ENCODE measurements around the gene OR5AR1.
"Not testable (repeated sequence)": the region's sequence is repeated elsewhere in the genome, so short reads cannot be mapped to it uniquely, and the experiment has no call there.

Gene OR5AR1

DNA sequence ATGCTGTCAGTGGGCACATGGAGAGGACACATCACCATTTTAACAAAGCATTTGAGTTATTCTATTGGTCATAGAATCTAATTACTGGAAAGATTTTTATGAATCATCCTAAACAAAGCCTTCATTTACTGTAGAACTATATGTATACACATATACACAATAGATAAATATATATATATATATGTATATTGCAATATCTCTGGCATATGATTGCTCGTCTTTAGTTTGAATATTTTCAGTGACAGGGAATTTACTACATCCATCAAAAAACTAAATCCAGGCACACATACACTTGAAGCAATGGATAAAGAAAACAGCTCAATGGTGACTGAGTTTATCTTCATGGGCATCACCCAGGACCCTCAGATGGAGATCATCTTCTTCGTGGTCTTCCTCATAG, at the start of gene OR5AR1:
Gene OR5AR1, plus strand, starts transcription at position 301 of the 400 bp plus-strand sequence. Its CDS starts 0 bp downstream, at position 301.
- no peak for DNase-seq

DNA sequence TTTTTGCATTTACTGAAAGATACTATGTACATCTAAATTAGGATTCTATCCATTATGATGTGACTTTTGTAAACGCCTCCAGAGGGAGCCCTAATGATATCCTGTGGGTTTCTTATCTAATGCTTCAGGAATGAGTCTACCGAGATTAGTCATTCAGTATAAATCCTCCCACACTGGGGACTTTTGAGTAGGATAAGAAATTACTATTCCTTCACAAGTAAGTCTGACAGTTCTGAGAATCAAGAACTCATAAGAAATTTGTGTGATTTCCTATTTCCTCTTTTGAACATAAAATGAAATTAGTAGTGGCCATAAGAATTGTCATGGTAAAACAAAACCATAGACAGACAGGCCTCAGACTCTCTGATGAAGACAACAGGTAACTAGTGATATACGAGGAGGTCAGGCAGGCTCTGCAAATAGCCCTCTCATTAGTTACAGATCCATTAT, 38.8 kb upstream of the OR5AR1 start:
- DNase-seq: no peak

DNA sequence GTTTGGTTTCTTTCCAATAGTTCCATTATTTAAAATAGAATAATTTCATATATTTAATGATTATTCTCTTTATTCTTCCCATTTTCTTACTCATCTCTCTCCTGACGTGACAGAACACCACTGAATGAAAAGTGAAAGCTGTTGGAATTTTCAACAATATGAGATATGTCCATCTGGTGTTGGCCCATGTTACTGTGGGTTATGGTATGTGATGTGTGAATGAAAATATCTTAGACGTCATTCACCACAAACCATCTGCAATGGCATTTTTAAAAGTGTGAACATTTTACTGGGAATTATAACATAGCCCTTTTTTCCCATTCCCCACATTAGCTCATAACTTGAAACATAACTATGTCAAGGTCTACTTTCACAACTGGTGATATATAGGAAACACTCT, 37.5 kb upstream of the OR5AR1 start:
- no peak for DNase-seq

DNA sequence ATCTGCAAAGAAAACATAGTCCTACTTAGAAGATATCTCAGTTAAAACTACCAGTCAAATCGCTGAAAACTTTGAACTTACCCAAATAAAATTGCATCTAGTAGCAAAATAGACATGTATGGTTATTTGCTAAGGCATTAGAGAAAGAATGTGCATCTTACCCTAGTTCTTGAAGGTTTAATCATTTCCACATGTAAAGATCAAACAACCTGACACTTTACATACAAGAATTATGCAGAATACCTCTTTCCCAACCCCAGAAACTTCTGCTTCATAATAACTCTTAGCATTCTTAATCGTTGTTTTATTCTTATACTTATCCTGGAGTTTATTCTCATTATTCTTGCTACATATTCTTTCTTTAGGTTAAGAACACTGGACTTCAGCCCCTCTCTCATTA, 31.2 kb upstream of the OR5AR1 start:
- no peak for DNase-seq

DNA sequence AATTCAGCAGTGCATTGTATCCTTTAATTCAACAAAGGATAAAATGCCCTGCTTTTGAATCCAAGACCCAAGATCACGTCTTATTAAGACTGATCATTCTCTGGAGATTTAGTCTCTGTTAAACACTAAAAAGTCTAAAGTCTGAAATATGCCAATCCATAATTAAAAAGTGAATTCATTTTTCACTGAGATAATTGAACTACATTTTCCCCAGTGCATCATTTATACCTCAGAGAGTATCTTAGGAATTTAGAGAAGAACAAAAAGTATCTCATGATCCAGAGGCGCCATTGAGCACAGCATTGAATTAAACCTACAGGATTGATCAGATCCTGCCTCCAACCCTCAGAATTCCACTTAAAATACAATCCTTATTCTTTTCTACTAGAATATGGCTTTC, 26.6 kb upstream of the OR5AR1 start:
- DNase-seq: no peak

DNA sequence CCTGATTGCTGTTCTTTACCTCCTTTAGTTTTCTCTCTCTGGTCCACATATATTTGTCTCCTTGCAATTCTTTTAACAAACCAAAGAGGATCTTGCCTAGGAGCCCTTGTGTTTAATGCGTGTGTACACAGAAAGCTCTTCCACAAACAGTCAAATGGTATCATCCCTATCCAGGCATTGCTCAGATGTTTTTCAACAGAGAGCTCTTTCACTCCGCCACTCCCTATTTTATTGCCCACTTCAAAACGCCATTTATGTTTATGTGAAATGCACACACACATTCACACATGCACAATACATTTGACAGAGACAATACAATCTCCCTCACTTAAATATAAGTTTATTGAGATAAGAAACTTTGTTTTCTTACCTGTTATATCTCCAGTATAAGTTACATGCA, 26.0 kb upstream of the OR5AR1 start:
- DNase-seq: no peak

DNA sequence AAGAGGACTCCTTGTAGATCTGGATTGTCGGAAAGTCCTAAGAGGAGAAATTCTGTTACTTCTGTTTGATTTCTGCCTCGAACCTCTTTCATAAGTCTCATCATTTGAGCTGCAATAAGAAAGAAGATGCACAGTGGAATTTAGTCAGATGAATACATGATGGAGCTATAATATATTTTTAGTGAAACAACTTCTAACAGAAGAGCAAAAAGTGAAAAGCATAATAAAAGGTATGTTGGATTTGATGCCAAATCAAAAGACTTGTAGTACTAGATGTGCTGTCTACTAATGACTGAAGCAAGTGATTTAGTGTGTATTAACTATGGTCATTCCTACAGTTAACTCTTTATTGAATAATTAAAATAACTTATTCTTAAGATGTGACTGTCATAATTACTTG, 21.1 kb upstream of the OR5AR1 start, which contains the start of gene OR5AP2:
Gene OR5AP2, minus strand, starts transcription at position 101 of the 400 bp plus-strand sequence. Its CDS starts 0 bp downstream, at position 101.
- DNase-seq: no peak

DNA sequence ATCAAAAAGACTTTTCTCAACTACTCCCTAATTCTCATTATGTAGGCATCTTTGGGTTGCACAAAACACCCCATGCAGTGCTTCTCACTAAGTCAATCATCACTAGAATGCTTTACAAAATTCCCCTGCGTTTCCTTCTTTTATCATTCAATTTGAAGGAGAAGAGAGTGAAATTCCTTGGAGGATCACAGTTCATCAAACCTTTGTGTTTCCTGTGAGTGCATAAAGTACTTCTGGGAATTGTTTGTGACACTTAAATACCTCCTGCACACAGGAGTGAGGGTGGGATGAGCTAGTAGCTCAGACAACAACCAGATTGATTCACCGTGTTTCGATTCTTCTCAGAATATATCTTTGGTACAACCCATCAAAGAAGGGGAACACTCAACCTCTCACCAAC, 3.7 kb upstream of the OR5AR1 start:
- no peak for DNase-seq

DNA sequence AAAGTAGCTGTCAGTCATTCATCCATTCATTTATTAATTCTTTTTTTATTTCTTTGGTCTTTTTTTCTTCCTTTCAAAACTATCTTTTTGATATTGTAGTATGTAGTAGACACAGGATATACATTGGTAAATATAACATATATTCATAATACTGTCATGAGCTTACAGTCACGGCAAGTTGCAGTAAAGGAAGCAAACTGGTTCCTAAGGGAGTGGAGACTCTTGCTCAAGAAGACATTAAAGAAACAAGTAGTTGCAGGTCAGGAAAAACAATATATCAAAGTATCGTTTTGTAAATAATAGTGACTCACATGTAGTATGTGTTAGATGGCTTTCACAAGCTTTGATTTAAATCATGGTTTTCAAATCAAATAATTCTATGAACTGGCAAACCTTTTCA, 7.5 kb downstream of the OR5AR1 start:
- no peak for DNase-seq

DNA sequence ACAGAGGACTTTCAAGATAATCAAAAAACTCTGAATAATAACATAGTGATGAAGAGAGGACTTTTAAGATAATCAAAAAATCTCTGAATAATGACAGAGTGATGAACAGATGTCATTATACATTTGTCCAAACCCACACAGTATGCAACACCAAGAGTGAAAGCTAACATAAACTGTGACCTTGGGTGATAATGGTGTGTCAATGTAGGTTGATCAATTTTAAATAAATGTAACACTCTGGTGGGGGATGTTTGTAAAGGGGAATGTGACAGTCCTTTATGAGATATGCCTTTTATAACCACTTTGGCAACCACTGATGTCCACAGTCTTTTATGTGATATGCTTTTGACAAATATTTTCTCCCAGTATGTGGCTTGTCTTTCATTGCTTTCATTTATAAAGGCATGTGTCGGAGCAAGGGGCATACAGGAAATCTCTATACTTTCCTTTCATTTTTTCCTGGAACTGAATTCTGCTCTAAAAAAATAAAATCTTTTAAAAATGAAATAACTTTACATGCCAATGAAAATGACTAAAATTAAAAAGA, 25.1 kb downstream of the OR5AR1 start:
- no peak for DNase-seq

DNA sequence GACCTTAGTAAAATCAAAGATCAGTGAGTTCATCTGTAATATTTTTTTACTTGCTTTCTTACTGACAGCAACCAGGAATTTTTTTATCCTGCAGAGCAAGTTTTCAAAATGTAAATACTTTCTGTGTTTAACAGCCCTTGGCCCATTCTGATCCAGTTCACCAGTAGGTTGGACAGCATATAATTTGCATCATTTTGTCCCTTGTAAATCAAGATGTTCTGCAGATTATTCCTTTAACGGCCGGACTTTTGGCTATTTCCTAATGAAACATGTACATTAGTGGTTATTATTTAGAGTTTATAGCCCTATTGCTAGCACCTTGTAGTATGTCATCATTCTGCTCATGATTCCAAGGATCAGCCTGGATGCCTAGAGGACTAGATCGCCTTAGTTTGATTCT, 27.7 kb downstream of the OR5AR1 start:
- DNase-seq: not testable (repeated sequence)

DNA sequence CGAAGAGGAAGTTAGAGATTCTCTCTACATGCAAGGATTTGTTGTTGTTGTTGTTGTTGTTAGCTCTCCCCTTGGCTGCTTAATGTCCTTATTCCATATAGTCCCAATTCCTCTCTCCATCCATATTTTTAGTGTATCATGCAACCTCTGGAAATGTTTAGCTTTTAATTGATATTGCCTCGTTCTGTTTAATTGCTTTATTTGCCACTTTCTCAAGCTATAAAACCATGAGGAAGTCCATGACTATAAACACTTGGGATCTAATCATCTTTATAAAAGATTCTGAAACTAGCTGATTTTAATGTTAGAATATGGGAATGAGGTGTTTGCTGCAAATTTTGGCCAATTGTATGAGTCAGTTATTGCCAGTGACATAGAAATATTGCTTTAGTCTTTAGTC, 29.9 kb downstream of the OR5AR1 start:
- DNase-seq: no peak

DNA sequence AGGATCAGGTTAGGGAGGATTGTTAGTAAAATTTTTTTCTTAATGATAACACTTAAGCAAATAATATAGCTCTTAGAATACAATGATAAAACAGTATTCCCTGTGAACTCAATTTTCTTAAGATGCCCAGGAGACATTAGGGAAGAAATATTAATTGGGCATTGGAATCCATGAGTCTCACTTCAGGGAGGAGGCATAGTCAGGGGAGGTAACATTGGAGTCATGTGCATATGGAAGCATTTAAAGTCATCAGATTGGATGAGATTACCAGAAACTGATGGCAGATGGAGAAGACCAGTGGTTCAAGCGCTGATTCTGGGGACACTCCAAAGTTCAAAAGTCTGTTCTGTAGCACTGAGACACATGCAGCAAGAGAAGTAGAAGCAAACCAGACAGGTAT, 35.3 kb downstream of the OR5AR1 start, which contains the start of gene OR9G1:
Gene OR9G1, plus strand, starts transcription at position 301 of the 400 bp plus-strand sequence. CDS start 1,293 bp downstream, outside the sequence.
- DNase-seq: no peak

DNA sequence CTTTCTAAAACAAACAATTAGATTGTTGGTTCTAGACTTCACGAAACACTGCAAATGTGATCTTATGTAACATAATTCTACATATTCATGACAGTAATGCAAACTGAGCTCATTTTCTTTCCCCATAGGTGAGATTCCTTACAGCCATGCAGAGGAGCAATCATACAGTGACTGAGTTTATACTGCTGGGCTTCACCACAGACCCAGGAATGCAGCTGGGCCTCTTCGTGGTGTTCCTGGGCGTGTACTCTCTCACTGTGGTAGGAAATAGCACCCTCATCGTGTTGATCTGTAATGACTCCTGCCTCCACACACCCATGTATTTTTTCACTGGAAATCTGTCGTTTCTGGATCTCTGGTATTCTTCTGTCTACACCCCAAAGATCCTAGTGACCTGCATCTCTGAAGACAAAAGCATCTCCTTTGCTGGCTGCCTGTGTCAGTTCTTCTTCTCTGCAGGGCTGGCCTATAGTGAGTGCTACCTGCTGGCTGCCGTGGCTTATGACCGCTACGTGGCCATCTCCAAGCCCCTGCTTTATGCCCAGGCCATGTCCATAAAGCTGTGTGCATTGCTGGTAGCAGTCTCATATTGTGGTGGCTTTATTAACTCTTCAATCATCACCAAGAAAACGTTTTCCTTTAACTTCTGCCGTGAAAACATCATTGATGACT, 36.9 kb downstream of the OR5AR1 start:
- no peak for DNase-seq

DNA sequence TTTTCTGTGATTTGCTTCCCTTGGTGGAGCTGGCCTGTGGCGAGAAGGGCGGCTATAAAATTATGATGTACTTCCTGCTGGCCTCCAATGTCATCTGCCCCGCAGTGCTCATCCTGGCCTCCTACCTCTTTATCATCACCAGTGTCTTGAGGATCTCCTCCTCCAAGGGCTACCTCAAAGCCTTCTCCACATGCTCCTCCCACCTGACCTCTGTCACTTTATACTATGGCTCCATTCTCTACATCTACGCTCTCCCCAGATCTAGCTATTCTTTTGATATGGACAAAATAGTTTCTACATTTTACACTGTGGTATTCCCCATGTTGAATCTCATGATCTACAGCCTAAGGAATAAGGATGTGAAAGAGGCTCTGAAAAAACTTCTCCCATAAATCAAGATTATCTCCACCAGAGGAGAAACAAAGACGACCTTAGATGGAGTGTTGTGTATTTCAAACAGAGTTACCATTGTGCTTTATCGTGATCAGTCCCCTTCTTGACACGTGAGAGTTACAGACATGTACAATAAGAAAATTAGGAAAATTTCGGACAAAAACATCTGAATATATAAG, 37.5 kb downstream of the OR5AR1 start:
- no peak for DNase-seq

DNA sequence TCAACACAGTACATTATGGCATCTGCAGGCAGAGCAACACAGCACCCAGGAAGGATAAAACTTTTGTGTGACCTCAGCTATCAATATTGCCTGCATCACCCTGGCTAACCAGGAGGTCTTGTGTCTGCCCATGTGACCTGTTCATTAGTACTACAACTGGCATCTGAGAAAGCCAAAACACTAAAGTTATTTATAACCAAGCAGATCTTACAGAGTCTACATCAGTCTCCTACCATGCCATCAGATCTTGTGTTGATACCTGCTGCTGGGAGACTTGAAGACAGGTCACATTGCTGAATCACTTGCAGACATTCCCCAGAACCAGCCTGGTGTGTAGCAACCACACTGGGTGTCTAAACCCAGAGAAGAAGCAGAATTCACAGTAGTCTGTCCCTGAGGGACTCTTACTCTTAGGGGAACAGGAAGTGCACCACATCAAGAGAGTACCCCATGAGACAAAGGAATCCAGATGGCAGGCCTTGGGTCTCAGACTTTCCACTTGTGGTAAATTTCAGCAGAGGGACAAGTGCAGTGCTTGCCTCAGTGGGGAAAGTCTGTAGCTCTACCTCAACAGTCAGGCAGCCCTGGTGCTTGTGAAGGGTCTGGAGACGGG, 42.4 kb downstream of the OR5AR1 start:
- no peak for DNase-seq

DNA sequence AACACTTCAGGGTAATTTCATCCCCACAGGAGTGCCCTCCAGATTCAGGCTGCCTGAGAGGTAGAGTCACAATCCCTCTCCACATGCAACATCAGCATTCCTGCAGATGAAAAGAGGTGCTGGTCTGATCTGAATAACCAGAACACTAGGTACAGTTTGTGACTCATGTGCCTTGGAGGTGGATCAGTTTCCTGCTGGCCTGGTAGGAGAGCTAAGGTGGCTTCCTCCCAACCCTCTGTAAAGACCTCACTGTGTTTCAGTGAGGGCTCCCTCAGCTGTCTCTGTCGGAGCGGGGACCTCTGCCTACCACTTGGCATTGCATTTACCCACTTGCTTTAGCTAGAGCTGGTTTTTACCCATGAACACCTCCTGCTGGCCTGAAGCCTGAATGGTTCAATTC, 43.0 kb downstream of the OR5AR1 start:
- DNase-seq: no peak

DNA sequence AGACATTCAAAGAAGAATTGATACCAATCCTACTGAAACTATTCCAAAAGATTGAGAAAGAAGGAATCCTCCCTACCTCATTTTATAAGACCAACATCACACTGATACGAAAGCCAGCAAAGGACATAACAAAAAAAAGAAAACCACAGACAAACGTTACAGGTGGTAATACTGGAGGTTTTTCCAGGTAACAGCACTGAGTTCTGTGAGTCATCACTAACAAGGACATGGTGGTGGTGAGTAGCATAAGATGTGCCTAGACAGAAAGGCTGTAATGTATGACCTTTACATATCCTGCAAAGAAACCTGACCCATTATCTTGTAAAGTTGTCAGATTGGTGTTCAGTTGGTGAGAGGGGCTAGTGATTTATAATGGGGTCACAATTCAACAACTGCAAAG, 50.7 kb downstream of the OR5AR1 start:
- DNase-seq: no peak

All from activated CD4-positive, alpha-beta T cell treated with anti-CD3 and anti-CD28 coated beads for 1 hour (primary cell).